Esophagus squamous epithelium (tissue), 5 donors: Measurements from ENCODE around the gene CARMIL1. TPM values are rescaled to one million over a fixed set of nuclear protein-coding genes. Genes with fewer than 3 reads are reported as not detected.

Source experiments
- DNase-seq: peaks from one replicate; lab custom pipeline; 2025; lab: John Stamatoyannopoulos, UW
- H3K27ac ChIP-seq, 4 donors: fragments of 200-600 bp; sonication (generic); one replicate each; pipeline ENCODE4 v1.5.1; 2016 to 2019; ENCODE audit warnings: mild to moderate bottlenecking in 1 of 4
- H3K27me3 ChIP-seq, 4 donors: fragments of 200-600 bp; sonication (generic); 1 replicate in 3 of 4; 2 replicates in 1 of 4; pipeline versions ENCODE4 v1.5.1 to v1.6.0; 2017 to 2021; ENCODE audit warnings: antibody characterized with exemption in 1 of 4
- H3K36me3 ChIP-seq, 3 donors: fragments of 200-600 bp; sonication (generic); one replicate each; pipeline ENCODE4 v1.5.1; 2016 to 2019
- H3K4me1 ChIP-seq, 3 donors: fragments of 200-600 bp; sonication (generic); one replicate each; pipeline ENCODE4 v1.5.1; 2017 to 2019
- H3K4me3 ChIP-seq, 4 donors: fragments of 200-600 bp; sonication (generic); 1 replicate in 3 of 4; 2 replicates in 1 of 4; pipeline ENCODE4 v1.5.1; 2016 to 2019; ENCODE audit warnings: mild to moderate bottlenecking in 2 of 4, moderate library complexity in 1 of 4
- H3K9me3 ChIP-seq, 3 donors: fragments of 200-600 bp; sonication (generic); one replicate each; pipeline ENCODE4 v1.5.1; 2016 to 2019
- CTCF ChIP-seq, 6 experiments: fragments of 450-650 bp in 4 of 6; fragments of 200-600 bp in 2 of 6; sonication (generic) in 2 of 6; IDR thresholded peaks; one replicate each; pipeline ENCODE4 v1.5.1; 2016 to 2019; ENCODE audit warnings: antibody characterized with exemption in 6 of 6, mild to moderate bottlenecking in 4 of 6, moderate library complexity in 4 of 6
- POLR2A ChIP-seq, 4 donors: fragments of 450-650 bp; IDR thresholded peaks; one replicate each; pipeline ENCODE4 v1.6.1; 2017; ENCODE audit warnings: antibody characterized with exemption in 4 of 4, mild to moderate bottlenecking in 4 of 4, moderate library complexity in 3 of 4
- WGBS, 2 donors: methylation state at CpG; one replicate each; pipeline ENCODE4 v1.1.5; 2018; 5-methylcytosine and 5-hydroxymethylcytosine counted together
- intact Hi-C: fragments of 100-400 bp; cut with DNase I; formaldehyde crosslinking; loops from one replicate; pipeline ENCODE4 v1.15.0; 2022
- total RNA-seq, 4 donors: library from RNA; depleted of rRNA; stranded (reverse); fragments of >200 nt; gene quantifications; one replicate each; pipeline ENCODE4 v1.1.0, GENCODE V29; 2016
- donor health status: DM: yes; HTN: yes; CAD: no.

Gene CARMIL1
- total RNA-seq, 4 donors from 2014 or later, result 7.2 to 19.7 (median 18.3) TPM

- no peak overlapping the region for H3K27ac ChIP-seq
- DNase-seq, result no peak
- peaks cover 0 to 78% (median 0%) of the 10 kb centered on the region in 3 donors for H3K36me3 ChIP-seq
- intact Hi-C loops, result no loop called here
- H3K27me3 ChIP-seq, result no peaks in the 10 kb centered on the region
- no peak overlapping the region for H3K4me3 ChIP-seq
- TF ChIP-seq POLR2A (IDR thresholded peaks at IDR 0.05) (no peak), CTCF (IDR thresholded peaks at IDR 0.05) (no peak)
- H3K4me1 ChIP-seq, result no peaks in the 10 kb centered on the region
- H3K9me3 ChIP-seq, result no peaks in the 10 kb centered on the region
These were observed 240.7 kb downstream of the CARMIL1 start for GRCh38 chr6:25519856-25520255.

GRCh38 chr6:25524542-25524941 is 245.4 kb downstream of the CARMIL1 start:
- Histone ChIP-seq H3K27ac (no peak overlapping the region), H3K36me3 (peaks cover 0 to 39% (median 0%) of the 10 kb centered on the region in 3 donors), H3K4me3 (no peak overlapping the region), H3K4me1 (no peaks in the 10 kb centered on the region), H3K9me3 (no peaks in the 10 kb centered on the region), H3K27me3 (no peaks in the 10 kb centered on the region)
- TF ChIP-seq POLR2A (IDR thresholded peaks at IDR 0.05) (no peak), CTCF (IDR thresholded peaks at IDR 0.05) (no peak)
- 76 to 78% methylated on average over 1 of the region's 1 CpG for WGBS, 2 donors
- DNase-seq, result no peak
- intact Hi-C loops, result no loop called here

DNA sequence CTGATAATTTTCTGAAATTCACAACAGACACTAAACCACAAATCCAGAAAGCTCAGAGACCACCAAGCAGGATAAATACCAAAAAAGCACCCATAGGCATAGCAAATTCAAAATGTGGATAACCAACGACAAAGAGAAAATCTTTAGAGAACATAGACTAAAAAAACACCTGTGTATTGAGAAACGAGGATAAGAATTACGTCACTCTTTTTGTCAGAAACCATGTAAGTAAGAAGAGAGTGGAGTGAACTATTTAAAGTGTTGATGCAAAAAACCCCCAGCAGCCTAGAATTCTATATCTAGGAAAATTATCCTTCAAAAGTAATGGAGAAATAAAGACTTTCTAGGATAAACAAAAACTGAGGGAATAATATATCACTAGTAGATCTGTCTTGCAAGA is 245.9 kb downstream of the CARMIL1 start:
- TF ChIP-seq POLR2A (IDR thresholded peaks at IDR 0.05) (no peak), CTCF (IDR thresholded peaks at IDR 0.05) (no peak)
- Histone ChIP-seq H3K4me3 (no peak overlapping the region), H3K36me3 (peaks cover 0 to 36% (median 0%) of the 10 kb centered on the region in 3 donors), H3K4me1 (no peaks in the 10 kb centered on the region), H3K9me3 (no peaks in the 10 kb centered on the region), H3K27me3 (no peaks in the 10 kb centered on the region), H3K27ac (no peak overlapping the region)
- DNase-seq, result no peak
- intact Hi-C loops, result no loop called here
- WGBS, 2 donors, result 76 to 79% methylated on average over 3 of the region's 3 CpGs

DNA sequence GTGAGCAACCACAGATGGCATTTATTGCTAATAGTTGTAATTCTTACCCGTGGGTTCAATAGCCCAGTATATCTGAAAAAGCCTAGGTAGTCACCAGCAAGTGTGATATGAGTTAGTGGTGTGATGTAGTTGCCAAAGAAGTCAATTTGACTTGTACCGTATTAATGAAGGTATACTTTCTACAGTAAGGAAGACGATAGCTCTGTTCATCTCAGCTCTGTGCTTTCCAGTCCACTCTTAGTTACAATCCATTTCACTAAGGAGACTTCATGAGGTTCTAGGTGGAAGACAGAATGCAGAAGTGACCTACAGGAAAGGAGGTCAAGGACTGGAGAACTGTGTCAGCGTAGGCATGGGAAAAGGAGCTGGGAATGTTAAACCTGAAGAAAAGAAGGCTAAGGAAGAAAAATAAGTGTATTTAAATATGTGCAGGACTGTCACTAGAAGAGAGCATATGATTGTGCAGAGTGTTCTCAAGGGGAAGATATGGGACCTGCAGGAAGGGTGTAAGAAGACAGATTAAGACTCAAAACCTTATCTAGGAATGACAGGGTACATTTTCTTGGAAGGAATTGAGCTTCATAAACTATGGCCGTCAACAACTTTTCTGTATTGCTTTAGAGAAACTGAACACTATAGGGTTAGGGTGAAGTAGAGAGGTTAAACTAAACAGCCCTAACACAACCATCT is 255.9 kb downstream of the CARMIL1 start:
- TF ChIP-seq POLR2A (IDR thresholded peaks at IDR 0.05) (no peak), CTCF (IDR thresholded peaks at IDR 0.05) (no peak)
- peaks cover 0 to 46% (median 0%) of the 10 kb centered on the region in 3 donors for H3K36me3 ChIP-seq
- H3K9me3 ChIP-seq, result no peaks in the 10 kb centered on the region
- H3K27ac ChIP-seq, result no peak overlapping the region
- no peak overlapping the region for H3K4me3 ChIP-seq
- WGBS, 2 donors, result 87 to 90% methylated on average over 5 of the region's 5 CpGs
- intact Hi-C loops, result no loop called here
- DNase-seq, result no peak
- no peaks in the 10 kb centered on the region for H3K27me3 ChIP-seq
- H3K4me1 ChIP-seq, result no peaks in the 10 kb centered on the region

DNA sequence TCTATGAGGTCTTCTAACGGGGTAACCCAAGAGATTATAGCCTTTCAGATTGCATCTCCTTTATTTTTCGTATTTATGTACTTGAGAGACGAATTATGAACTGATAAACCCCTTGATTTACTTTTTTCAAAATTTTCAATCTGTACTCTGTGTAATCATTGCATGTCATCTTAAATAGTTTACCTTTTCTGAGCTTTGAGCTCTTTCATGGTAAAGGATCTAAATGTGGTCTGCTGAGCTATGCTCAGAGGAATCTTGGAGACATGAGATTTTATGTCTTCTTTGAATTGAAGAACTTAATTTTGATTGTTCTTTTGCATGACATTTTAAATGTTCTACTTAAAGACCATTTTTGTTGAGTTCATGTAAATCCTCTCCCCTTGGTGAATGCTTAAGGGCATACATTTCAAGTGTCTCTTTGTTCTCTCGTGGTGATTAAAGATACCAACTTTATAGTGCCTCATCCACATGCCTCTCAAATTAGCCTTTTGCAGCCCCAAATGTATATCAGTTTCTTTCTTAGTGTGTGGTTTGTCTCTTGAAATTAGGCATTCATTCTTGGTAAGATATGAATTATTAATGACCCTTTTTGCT is 256.6 kb downstream of the CARMIL1 start:
- Histone ChIP-seq H3K4me1 (no peaks in the 10 kb centered on the region), H3K4me3 (no peak overlapping the region), H3K9me3 (no peaks in the 10 kb centered on the region), H3K36me3 (peaks cover 0 to 49% (median 0%) of the 10 kb centered on the region in 3 donors), H3K27me3 (no peaks in the 10 kb centered on the region), H3K27ac (no peak overlapping the region)
- 87 to 91% methylated on average over 4 of the region's 4 CpGs for WGBS, 2 donors
- TF ChIP-seq CTCF (IDR thresholded peaks at IDR 0.05), result no peak
- TF ChIP-seq POLR2A (IDR thresholded peaks at IDR 0.05), result no peak
- intact Hi-C loops, result no loop called here
- DNase-seq, result no peak
